GM19324 (cell line): ENCODE measurements around the gene CNTNAP5.
"Not testable (repeated sequence)": the region's sequence is repeated elsewhere in the genome, so short reads cannot be mapped to it uniquely, and the experiment has no call there.

ENCODE experiments used
- ATAC-seq: cut with Tn5 transposase; IDR thresholded peaks from one replicate; pipeline ENCODE4 v1.9.1; 2021; ENCODE audit warnings: mild to moderate bottlenecking, moderate library complexity; ENCODE audit not compliant: unreplicated experiment, low FRiP score

Gene CNTNAP5

DNA sequence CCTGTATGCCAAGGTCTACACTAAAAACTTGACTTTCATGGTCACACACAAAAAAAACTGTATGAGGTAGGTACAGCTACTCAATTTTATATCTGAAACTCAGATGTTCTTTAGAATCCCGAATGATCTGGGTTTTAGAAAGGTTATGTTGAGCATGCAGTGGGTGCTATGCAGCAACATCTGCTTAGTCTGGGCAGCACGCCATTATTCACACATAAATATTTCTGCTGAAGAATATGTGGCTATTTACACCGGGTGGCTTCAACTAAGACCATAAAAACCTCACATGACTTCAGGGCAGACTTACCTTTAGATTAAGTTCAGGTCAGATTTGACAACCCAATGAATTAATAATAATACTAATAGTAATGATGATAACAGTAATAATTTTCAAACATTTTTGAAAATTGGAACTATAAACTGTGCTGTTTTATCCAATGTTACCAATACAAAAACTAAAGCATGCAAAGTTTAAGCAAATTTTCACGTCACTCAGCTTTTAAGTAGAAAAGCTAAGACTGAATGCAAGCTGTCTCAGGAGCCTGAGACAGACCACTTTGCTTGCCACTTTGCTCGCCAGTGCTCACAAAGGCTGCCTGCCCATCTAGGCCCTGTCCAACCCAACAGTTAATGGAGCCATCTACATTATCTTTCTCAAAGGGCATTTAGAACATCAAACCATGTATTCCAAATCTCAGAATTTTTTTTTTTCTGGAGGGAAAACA is 292.0 kb downstream of the CNTNAP5 start:
- no peak for ATAC-seq

- no peak for ATAC-seq
These were observed 292.5 kb downstream of the CNTNAP5 start for GRCh38 chr2:124317628-124318027.

DNA sequence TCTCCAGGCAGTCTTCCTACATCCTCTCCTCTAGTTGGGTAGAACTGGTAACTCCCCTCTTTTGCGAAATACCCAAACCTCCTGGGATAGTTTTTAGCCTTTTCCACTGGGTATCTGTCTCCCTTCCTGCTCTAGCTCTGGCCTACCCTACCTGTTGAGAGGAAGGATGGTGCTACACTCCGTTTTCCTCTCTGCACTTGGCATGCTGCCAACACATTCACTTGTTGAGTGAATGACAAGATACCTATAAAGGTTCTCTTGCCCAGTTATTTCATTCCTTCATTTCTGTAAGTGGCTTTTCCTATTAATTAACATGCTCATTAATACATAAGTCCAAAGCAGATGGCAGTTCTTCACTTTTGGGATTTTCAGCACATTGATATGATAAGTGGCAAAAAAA is 293.8 kb downstream of the CNTNAP5 start:
- ATAC-seq = no peak

DNA sequence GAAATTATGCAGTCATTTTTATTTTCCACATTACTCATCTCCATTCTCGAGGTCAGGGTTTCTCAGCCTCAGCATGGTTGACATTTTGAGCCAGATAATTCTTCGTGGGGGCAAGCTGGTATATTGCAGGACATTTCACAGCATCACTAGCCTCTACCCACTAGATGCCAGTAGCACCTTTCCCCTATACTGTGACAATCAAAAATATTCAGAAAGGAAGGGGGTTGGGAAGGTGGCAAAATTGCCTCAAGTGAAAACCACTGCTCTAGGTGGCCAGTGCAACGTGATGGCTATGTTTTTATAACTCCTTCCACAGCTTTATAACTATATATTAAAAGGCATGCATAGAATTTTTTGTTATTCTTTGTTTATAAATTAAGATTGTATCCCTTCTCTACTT is 294.5 kb downstream of the CNTNAP5 start:
- no peak for ATAC-seq

DNA sequence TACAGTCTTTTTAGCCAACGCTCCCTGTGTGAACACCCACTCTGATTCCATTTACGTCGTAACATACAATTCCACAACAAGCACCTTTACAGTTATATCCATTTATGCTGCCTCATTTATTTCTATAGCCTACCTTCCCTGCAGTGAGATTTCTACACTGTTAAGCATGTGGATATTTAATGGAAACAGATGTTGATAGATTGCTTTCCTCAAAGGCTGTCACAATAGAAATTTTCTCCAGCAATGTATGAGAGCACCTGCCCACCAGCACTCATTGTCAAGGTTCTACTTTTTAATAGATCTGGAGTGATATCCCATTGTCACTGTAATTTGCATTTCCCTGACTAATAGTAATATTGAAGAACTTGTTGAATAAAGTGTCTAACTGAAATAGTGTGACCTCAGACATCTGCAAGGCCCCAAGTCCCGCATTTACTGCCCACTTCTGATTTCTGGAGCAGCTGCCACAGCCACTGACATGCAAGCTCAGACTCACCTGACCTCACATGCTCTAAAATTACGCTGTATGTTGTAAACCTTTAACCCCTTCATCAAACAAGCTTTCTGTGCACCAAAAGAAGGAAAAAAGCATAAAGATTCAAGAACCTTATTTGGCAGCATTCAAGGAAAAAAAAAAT is 295.1 kb downstream of the CNTNAP5 start:
- no peak for ATAC-seq

GRCh38 chr2:124323321-124323720 is 298.2 kb downstream of the CNTNAP5 start:
- no peak for ATAC-seq

DNA sequence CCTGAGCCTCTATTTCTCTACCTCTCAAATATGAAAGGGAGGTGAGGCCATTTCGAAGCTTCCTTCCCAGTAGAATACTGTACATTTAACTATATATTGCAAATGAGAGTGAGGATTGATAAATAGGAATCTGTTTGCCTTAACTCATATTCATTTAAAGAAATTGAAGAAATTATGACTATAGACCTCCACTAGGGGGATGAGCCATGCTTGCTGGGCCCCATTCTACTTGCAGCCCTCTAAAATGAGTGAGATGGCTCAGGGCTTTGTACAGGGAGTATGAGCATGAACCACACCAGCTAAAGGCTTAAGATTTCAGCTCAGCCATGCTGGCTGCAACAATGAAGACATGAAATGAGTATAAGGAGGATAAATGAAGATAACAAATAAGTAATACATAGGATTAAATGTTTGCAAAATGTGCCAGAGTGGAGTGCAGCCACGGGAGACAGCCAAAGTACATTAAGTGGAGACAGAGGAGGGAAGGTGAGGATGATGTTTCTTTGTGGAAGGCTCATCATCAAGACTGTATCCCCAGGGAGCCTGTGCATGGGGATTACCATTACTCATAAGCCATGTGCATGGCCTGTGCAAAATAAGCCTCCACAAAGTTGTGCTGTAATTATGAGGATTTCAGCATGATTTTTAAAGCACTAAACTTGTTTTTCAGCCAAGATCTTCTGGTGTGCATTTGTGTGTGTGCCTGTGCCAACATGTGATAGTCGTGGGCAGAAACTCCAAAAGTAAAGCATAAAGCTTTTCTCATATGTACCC is 300.8 kb downstream of the CNTNAP5 start:
- ATAC-seq = no peak

- ATAC-seq = no peak
These were observed 302.2 kb downstream of the CNTNAP5 start for GRCh38 chr2:124327303-124327702.

GRCh38 chr2:124328397-124328796 is 303.3 kb downstream of the CNTNAP5 start:
- ATAC-seq = no peak

- ATAC-seq = no peak
These were observed 308.7 kb downstream of the CNTNAP5 start for GRCh38 chr2:124333784-124334183.

GRCh38 chr2:124335058-124335457 is 310.0 kb downstream of the CNTNAP5 start:
- no peak for ATAC-seq

GRCh38 chr2:124339709-124340108 is 314.6 kb downstream of the CNTNAP5 start:
- no peak for ATAC-seq

GRCh38 chr2:124343827-124344498 is 318.9 kb downstream of the CNTNAP5 start:
- no peak for ATAC-seq

DNA sequence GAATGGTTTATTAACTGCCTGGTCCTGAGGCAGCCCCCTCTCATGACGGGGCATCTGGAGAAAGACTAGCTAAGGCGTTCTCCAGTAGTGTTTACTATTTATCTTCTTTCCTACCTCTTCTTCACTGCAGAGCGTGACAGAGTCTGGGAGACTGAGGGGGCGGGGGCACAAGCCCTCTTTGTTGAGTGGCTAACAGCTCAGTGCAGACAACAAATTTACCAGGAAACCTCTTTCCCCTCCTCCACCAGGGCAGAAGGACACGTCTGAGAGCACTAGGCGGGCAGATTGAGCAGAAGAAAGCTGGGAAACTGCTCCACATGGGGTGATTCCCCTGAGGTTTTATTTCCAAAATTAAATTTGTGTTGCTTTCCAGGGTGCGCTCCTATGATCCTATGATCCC is 322.1 kb downstream of the CNTNAP5 start:
- ATAC-seq = no peak

DNA sequence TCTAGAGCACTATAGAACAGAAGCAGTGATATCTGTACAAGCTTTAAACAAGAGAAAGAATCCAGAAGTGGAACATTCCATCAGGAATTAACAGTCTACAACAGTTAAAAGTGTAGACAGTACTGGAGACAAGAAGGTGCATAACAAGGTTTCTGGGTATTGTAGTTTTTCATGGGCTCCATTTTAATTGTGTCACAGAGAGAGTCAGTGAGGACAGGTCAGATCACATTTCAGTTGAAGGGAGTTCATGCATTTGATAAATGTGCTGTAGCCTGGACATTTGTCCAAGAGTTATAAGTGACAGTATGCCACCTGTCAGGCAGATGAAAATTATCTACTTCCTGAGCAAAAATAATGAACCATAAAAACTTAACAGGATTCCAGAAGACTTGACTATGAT is 328.6 kb downstream of the CNTNAP5 start:
- no peak for ATAC-seq

DNA sequence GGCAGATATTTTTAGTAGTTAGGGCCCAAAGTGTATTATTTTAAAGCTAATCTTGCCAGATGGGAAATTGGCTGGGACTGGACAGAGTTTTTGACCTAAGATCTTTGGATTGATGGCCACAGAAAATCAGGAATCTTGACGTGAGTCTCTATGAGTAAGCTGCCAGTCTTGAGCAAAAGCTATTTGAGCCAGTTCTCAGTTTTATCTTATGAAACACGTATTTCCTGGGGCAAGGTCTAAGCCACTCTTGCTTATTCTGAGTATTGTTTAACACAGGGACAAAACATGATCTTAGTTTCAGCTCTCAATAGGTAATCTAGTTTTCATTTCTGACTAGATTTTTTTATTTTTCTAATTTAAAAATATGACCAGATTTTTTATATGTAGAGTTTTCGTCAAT is 329.4 kb downstream of the CNTNAP5 start:
- ATAC-seq = no peak

GRCh38 chr2:124361966-124362365 is 336.9 kb downstream of the CNTNAP5 start:
- ATAC-seq = not testable (repeated sequence)

DNA sequence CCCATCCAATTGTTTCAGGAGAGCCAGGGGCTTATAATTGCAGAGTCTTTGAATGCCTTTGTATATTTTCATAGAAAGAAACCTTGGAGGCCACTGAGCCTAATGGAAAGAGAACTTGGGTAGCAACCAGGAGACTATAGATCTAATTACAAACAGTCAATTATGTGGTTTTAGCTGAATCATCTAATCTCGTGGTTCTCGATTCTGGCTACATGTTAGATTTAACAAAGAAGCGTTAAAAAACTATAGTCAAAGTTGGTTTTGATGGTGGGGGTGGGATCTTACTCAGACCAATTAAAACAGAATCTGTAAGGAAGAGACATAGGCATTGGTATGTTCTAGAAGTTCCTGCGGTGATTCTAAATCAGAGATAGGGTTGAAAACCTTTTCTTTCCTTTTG is 344.1 kb downstream of the CNTNAP5 start:
- ATAC-seq = no peak

DNA sequence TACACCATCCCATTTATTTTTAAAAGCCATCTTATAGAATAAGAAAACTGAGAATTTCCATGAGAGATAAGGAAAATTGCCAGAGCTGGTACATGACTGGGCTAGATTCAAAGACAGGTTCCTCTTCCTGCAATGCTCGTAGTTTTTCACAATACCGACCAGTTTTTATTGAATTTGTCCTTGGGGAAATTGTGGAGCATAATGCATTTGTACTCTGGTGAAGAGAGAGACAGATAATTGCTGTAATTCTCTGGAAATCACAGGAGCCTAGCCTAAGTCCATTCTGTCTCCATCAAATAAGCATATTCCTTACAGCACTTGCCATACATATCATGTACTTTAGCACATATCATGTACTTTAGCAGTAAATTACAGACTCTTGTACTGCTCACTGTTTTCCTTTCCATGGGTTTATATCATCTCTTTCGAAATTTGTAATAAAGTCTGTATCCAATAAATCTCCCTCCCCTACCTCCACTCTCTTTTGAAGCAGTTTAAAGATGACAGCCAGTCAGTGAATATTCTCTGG is 355.2 kb downstream of the CNTNAP5 start:
- no peak for ATAC-seq

DNA sequence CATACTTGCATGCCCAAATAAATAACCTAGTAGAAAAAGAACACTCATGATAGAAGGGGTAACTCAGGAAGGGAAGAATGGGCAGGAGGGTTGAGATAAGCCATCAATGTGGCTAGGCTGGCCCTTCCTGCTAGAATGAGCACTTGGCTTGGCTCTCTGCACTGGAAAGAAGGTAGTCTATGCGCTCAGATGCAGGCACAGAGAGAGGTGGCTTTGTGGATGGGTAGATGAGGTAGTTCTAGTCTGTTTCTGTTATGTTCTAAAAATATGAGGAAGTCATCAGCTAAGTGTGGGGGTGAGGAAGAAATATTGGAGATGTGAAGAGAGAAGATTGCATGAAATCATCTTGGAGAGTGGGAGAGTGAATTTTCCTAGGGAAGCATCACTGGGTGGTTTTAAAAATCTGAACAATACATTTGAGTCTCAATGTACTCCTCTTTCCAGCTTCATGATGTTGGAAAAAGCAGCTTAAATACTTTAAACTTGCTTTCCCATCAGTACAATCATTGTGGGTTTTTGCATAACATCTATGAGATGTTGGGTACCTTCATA is 357.1 kb downstream of the CNTNAP5 start:
- no peak for ATAC-seq
